Neural progenitor cell (in vitro differentiated cells): ENCODE results near the gene E4F1. TPM values are rescaled to one million over a fixed set of nuclear protein-coding genes. Genes with fewer than 3 reads are reported as not detected.

Source experiments
- DNase-seq: peaks from one replicate; pipeline ENCODE4 v3.0.0-alpha.2; 2016; ENCODE audit warnings: low spot score
- H2AFZ ChIP-seq: fragments of 200-600 bp; sonication (generic); replicated peaks from 2 replicates; pipeline ENCODE4 v1.6.1; 2016; ENCODE audit warnings: antibody characterized with exemption
- H3F3A ChIP-seq: fragments of 200-600 bp; sonication (generic); 2 replicates; pipeline ENCODE4 v1.6.1; 2016; ENCODE audit warnings: antibody characterized with exemption, low read depth
- H3K27ac ChIP-seq: fragments of 200-600 bp; sonication (generic); 2 replicates; pipeline ENCODE4 v1.5.1; 2016; ENCODE audit warnings: mild to moderate bottlenecking
- H3K27me3 ChIP-seq: fragments of 200-600 bp; sonication (generic); 2 replicates; pipeline ENCODE4 v1.6.1; 2016; ENCODE audit warnings: mild to moderate bottlenecking, moderate library complexity
- H3K36me3 ChIP-seq: fragments of 200-600 bp; sonication (generic); 2 replicates; pipeline ENCODE4 v1.5.1; 2016
- H3K4me1 ChIP-seq: fragments of 200-600 bp; sonication (generic); 2 replicates; pipeline ENCODE4 v1.6.1; 2016; ENCODE audit warnings: mixed run types
- H3K4me2 ChIP-seq: fragments of 200-600 bp; sonication (generic); 2 replicates; pipeline ENCODE4 v1.6.1; 2016
- H3K4me3 ChIP-seq: fragments of 200-600 bp; sonication (generic); 2 replicates; pipeline ENCODE4 v1.5.1; 2016
- H3K79me2 ChIP-seq: fragments of 200-600 bp; sonication (generic); 2 replicates; pipeline ENCODE4 v1.6.1; 2016; ENCODE audit warnings: low read depth
- H3K9ac ChIP-seq: fragments of 200-600 bp; sonication (generic); 2 replicates; pipeline ENCODE4 v1.6.1; 2016
- H3K9me3 ChIP-seq: fragments of 200-600 bp; sonication (generic); 2 replicates; pipeline ENCODE4 v1.5.1; 2016; ENCODE audit warnings: low read depth
- H4K20me1 ChIP-seq: fragments of 200-600 bp; sonication (generic); 2 replicates; pipeline ENCODE4 v1.6.1; 2016; ENCODE audit warnings: low read depth
- H3K27ac Mint-ChIP-seq: 3 replicates; pipeline ENCODE4 v1.8.0; 2021; ENCODE audit warnings: mixed read lengths
- H3K27me3 Mint-ChIP-seq: 2 replicates; pipeline ENCODE4 v1.8.0; 2022; ENCODE audit warnings: low read depth, mild to moderate bottlenecking, inconsistent platforms, moderate library complexity, mixed read lengths; ENCODE audit not compliant: insufficient read depth
- H3K36me3 Mint-ChIP-seq: 3 replicates; pipeline ENCODE4 v1.8.0; 2021; ENCODE audit warnings: mixed read lengths
- H3K4me1 Mint-ChIP-seq: 3 replicates; pipeline ENCODE4 v1.8.0; 2021; ENCODE audit warnings: mixed read lengths
- H3K4me3 Mint-ChIP-seq: 3 replicates; pipeline ENCODE4 v1.8.0; 2021; ENCODE audit warnings: mild to moderate bottlenecking, moderate library complexity, mixed read lengths
- H3K9me3 Mint-ChIP-seq: 3 replicates; pipeline ENCODE4 v1.8.0; 2020; ENCODE audit warnings: mixed read lengths
- CTCF ChIP-seq: fragments of 200-600 bp; sonication (generic); IDR thresholded peaks from 2 replicates; pipeline ENCODE4 v1.5.1; 2017; ENCODE audit warnings: antibody characterized with exemption, mild to moderate bottlenecking
- EZH2 ChIP-seq: fragments of 200-600 bp; sonication (generic); IDR thresholded peaks from 2 replicates; pipeline ENCODE4 v1.6.1; 2017; ENCODE audit warnings: antibody characterized with exemption, mild to moderate bottlenecking, moderate library complexity
- EZH2phosphoT487 ChIP-seq: fragments of 200-600 bp; sonication (generic); IDR thresholded peaks from 2 replicates; pipeline ENCODE4 v1.6.1; 2017; ENCODE audit warnings: antibody characterized with exemption
- total RNA-seq: library from RNA; depleted of rRNA; stranded (reverse); fragments of >200 nt; gene quantifications from 2 replicates; pipeline ENCODE4 v1.2.3, GENCODE V29; 2015; ENCODE audit warnings: low replicate concordance

The E4F1 gene
- total RNA-seq, 1 donor from 2014 or later: 7.4 TPM

- H4K20me1 ChIP-seq: peaks cover 17% of the 10 kb centered on the region
- no peaks in the 10 kb centered on the region for H3K36me3 ChIP-seq
- peak overlapping the region; percentile 80 for H3K4me3 ChIP-seq
- peaks cover 14% of the 10 kb centered on the region for H3K4me1 ChIP-seq
- Mint-ChIP-seq H3K9me3 (no peaks in the 10 kb centered on the region), H3K4me1 (peaks cover 8% of the 10 kb centered on the region), H3K27ac (no peak overlapping the region), H3K36me3 (no peaks in the 10 kb centered on the region), H3K27me3 (peaks cover 17% of the 10 kb centered on the region), H3K4me3 (peak overlapping the region; percentile 85)
- H3K27me3 ChIP-seq: peaks cover 51% of the 10 kb centered on the region
- H3K9me3 ChIP-seq: no peaks in the 10 kb centered on the region
- no peaks in the 10 kb centered on the region for H3K79me2 ChIP-seq
- no peak overlapping the region for H3K27ac ChIP-seq
- DNase-seq: peak; percentile 64
- no peak overlapping the region for H3K9ac ChIP-seq
- H3F3A ChIP-seq: peaks cover 26% of the 10 kb centered on the region
- H2AFZ ChIP-seq: no peak overlapping the region
- TF ChIP-seq CTCF: peak; percentile 46
- no peak for TF ChIP-seq EZH2phosphoT487
- no peak for TF ChIP-seq EZH2
- peak overlapping the region; percentile 91 for H3K4me2 ChIP-seq
Measured at GRCh38 chr16:2194852-2195321, 28.5 kb upstream of the E4F1 start.

GRCh38 chr16:2195322-2196161, 27.8 kb upstream of the E4F1 start:
- Histone ChIP-seq H3K27me3 (peaks cover 57% of the 10 kb centered on the region), H2AFZ (no peak overlapping the region), H3K4me3 (peak overlapping the region; percentile 80), H3F3A (peaks cover 26% of the 10 kb centered on the region), H3K9me3 (no peaks in the 10 kb centered on the region), H3K4me1 (peaks cover 14% of the 10 kb centered on the region), H3K9ac (no peak overlapping the region), H4K20me1 (peaks cover 17% of the 10 kb centered on the region), H3K27ac (no peak overlapping the region), H3K4me2 (peak overlapping the region; percentile 91), H3K36me3 (no peaks in the 10 kb centered on the region), H3K79me2 (no peaks in the 10 kb centered on the region)
- no peak for TF ChIP-seq CTCF
- peak; percentile 47 for TF ChIP-seq EZH2
- peak; percentile 43 for DNase-seq
- H3K4me3 Mint-ChIP-seq: peak overlapping the region; percentile 85
- H3K27ac Mint-ChIP-seq: no peak overlapping the region
- H3K27me3 Mint-ChIP-seq: peaks cover 17% of the 10 kb centered on the region
- H3K36me3 Mint-ChIP-seq: no peaks in the 10 kb centered on the region
- peaks cover 8% of the 10 kb centered on the region for H3K4me1 Mint-ChIP-seq
- no peaks in the 10 kb centered on the region for H3K9me3 Mint-ChIP-seq

GRCh38 chr16:2196162-2196980, 27.0 kb upstream of the E4F1 start, which contains the start of gene CASKIN1:
TSS of gene CASKIN1 (minus strand) at chr16:2196605. CDS start at chr16:2196432, 173 bp downstream.
- Histone ChIP-seq H3K36me3 (no peaks in the 10 kb centered on the region), H3K4me2 (peak within 1 kb of the TSS; percentile 91), H2AFZ (peak within 1 kb of the TSS; percentile 50), H3K9ac (no peak within 1 kb of the TSS), H3K27ac (no peak within 1 kb of the TSS), H3F3A (peaks cover 26% of the 10 kb centered on the region), H4K20me1 (peaks cover 17% of the 10 kb centered on the region), H3K27me3 (peaks cover 63% of the 10 kb centered on the region), H3K79me2 (no peaks in the 10 kb centered on the region), H3K4me3 (peak within 1 kb of the TSS; percentile 80), H3K9me3 (no peaks in the 10 kb centered on the region), H3K4me1 (peaks cover 14% of the 10 kb centered on the region)
- Mint-ChIP-seq H3K27ac (no peak within 1 kb of the TSS), H3K27me3 (peaks cover 17% of the 10 kb centered on the region), H3K4me3 (peak within 1 kb of the TSS; percentile 85), H3K9me3 (no peaks in the 10 kb centered on the region), H3K36me3 (no peaks in the 10 kb centered on the region), H3K4me1 (peaks cover 8% of the 10 kb centered on the region)
- TF ChIP-seq EZH2: no peak
- peak; percentile 81 for DNase-seq
